GM12878 (cell line): ENCODE data around the gene KRTAP26-1. TPM values are rescaled to one million over a fixed set of nuclear protein-coding genes. Genes with fewer than 3 reads are reported as not detected.

Source experiments
- ATAC-seq: fragments of 200-7000 bp; cut with Tn5 transposase; 3 replicates; pipeline ENCODE4 v1.9.1; 2020; ENCODE audit warnings: mild to moderate bottlenecking, moderate library complexity
- BruUV-seq: library from RNA; stranded (reverse); fragments of 400-500 nt; replicated peaks from 2 replicates; lab custom pipeline; 2021; lab: Mats Ljungman, UMichigan
- CTCF ChIA-PET: fragments of 300-600 bp; sonication (Branson Sonifier 250); formaldehyde crosslinking; extraction: SDS; loops from one replicate; lab custom pipeline; 2021; ENCODE audit warnings: inconsistent platforms; lab: Yijun Ruan, JAX
- POLR2A ChIA-PET: fragments of 350-600 bp; formaldehyde crosslinking; extraction: SDS; loops from one replicate; lab custom pipeline; 2021; ENCODE audit warnings: inconsistent platforms; lab: Charles Lee
- RAD21 ChIA-PET: fragments of 300-600 bp; sonication (Branson Sonifier 250); formaldehyde crosslinking; loops from one replicate; lab custom pipeline; 2023; ENCODE audit warnings: antibody characterized with exemption; ENCODE audit not compliant: unreplicated experiment; lab: Charles Lee
- SMC1A ChIA-PET: fragments of 300-600 bp; sonication (Branson Sonifier 250); formaldehyde crosslinking; loops from one replicate; lab custom pipeline; 2023; ENCODE audit not compliant: unreplicated experiment, uncharacterized antibody; lab: Charles Lee
- DNase-seq: peaks from one replicate; pipeline ENCODE4 v3.0.0-alpha.2; 2011; ENCODE audit warnings: low read depth, low spot score
- FAIRE-seq: peaks from 3 replicates; lab custom pipeline; 2011; peaks lifted over from hg19 to GRCh38; lab: Jason Lieb, UNC
- H2AFZ ChIP-seq: 2 replicates; pipeline ENCODE4 v1.6.0; 2011; ENCODE audit warnings: low read depth, low read length, control low read depth; ENCODE audit not compliant: control insufficient read depth
- H3K27ac ChIP-seq: 2 replicates; pipeline ENCODE4 v1.5.1; 2011; ENCODE audit warnings: control low read depth; ENCODE audit not compliant: control insufficient read depth, insufficient read depth
- H3K27me3 ChIP-seq, 2 experiments: replicated peaks in 1 of 2; 2 replicates each; pipeline versions ENCODE4 v1.6.0 to v1.6.1; 2011; ENCODE audit warnings: low read length in 1 of 2; ENCODE audit not compliant: control insufficient read depth in 2 of 2, insufficient read depth in 2 of 2
- H3K36me3 ChIP-seq, 2 experiments: 2 replicates each; pipeline ENCODE4 v1.5.1; 2011; ENCODE audit warnings: low read length in 1 of 2; ENCODE audit not compliant: control insufficient read depth in 2 of 2, insufficient read depth in 2 of 2
- H3K4me1 ChIP-seq: 2 replicates; pipeline ENCODE4 v1.6.1; 2011; ENCODE audit warnings: mild to moderate bottlenecking, low read length, moderate library complexity, mixed read lengths; ENCODE audit not compliant: control insufficient read depth, insufficient read depth
- H3K4me2 ChIP-seq: 2 replicates; pipeline ENCODE4 v1.6.0; 2011; ENCODE audit warnings: control low read depth; ENCODE audit not compliant: control insufficient read depth, insufficient read depth
- H3K4me3 ChIP-seq: fragments of 200-600 bp; sonication (generic); 2 replicates; pipeline ENCODE4 v1.5.1; 2016
- H3K79me2 ChIP-seq: 2 replicates; pipeline ENCODE4 v1.6.0; 2011; ENCODE audit warnings: low read length; ENCODE audit not compliant: control insufficient read depth, insufficient read depth
- H3K9ac ChIP-seq: 2 replicates; pipeline ENCODE4 v1.8.0; 2011; ENCODE audit warnings: low read length, control low read depth, mixed read lengths; ENCODE audit not compliant: control insufficient read depth, insufficient read depth
- H3K9me3 ChIP-seq: replicated peaks from 3 replicates; pipeline ENCODE4 v1.5.1; 2011; ENCODE audit warnings: mild to moderate bottlenecking, low read length; ENCODE audit not compliant: control insufficient read depth, insufficient read depth
- H4K20me1 ChIP-seq: 2 replicates; pipeline ENCODE4 v1.6.0; 2011; ENCODE audit not compliant: control insufficient read depth, insufficient read depth
- ATF7 ChIP-seq: fragments of 450-650 bp; IDR thresholded peaks from 2 replicates; pipeline ENCODE4 v1.6.1; 2016; ENCODE audit warnings: low read depth, mild to moderate bottlenecking
- ELK1 ChIP-seq: IDR thresholded peaks from 2 replicates; pipeline ENCODE4 v1.6.1; 2012; ENCODE audit warnings: low read depth, low read length, improper control_type of control experiment
- HDGF ChIP-seq: fragments of 450-650 bp; IDR thresholded peaks from 2 replicates; pipeline ENCODE4 v1.6.1; 2016; ENCODE audit warnings: antibody characterized with exemption
- MEF2A ChIP-seq: IDR thresholded peaks from 2 replicates; pipeline ENCODE4 v1.6.1; 2011; ENCODE audit warnings: low read depth, mild to moderate bottlenecking, low read length, moderate library complexity; ENCODE audit not compliant: insufficient read depth
- NBN ChIP-seq: fragments of 450-650 bp; IDR thresholded peaks from 2 replicates; pipeline ENCODE4 v1.6.1; 2016
- NR2C1 ChIP-seq: fragments of 450-650 bp; IDR thresholded peaks from 2 replicates; pipeline ENCODE4 v1.6.1; 2017; ENCODE audit warnings: antibody characterized with exemption, mild to moderate bottlenecking, moderate library complexity
- NRF1 ChIP-seq: conservative IDR thresholded peaks from 2 replicates; pipeline ENCODE4 v1.6.1; 2011; ENCODE audit warnings: mild to moderate bottlenecking, low read depth, low read length, improper control_type of control experiment
- RFX5 ChIP-seq: IDR thresholded peaks from 2 replicates; pipeline ENCODE4 v1.6.1; 2011; ENCODE audit warnings: low read depth, low read length, improper control_type of control experiment
- SMAD1 ChIP-seq: fragments of 450-650 bp; IDR thresholded peaks from 2 replicates; pipeline ENCODE4 v1.6.1; 2018; ENCODE audit warnings: mild to moderate bottlenecking, low read depth; ENCODE audit not compliant: partially characterized antibody
- SMAD5 ChIP-seq: IDR thresholded peaks from 2 replicates; pipeline ENCODE4 v1.6.1; 2016; ENCODE audit warnings: antibody characterized with exemption, low read depth
- ZNF207 ChIP-seq: fragments of 450-650 bp; IDR thresholded peaks from 2 replicates; pipeline ENCODE4 v1.6.1; 2014; ENCODE audit warnings: antibody characterized with exemption, mild to moderate bottlenecking, borderline replicate concordance
- ZNF592 ChIP-seq: fragments of 450-650 bp; IDR thresholded peaks from 2 replicates; pipeline ENCODE4 v1.6.1; 2017; ENCODE audit warnings: mild to moderate bottlenecking, moderate library complexity
- ZNF622 ChIP-seq: fragments of 450-650 bp; IDR thresholded peaks from 2 replicates; pipeline ENCODE4 v1.6.1; 2017; ENCODE audit warnings: mild to moderate bottlenecking, inconsistent platforms
- WGBS: methylation state at CpG from one replicate; pipeline ENCODE4 v1.1.6; 2016; ENCODE audit warnings: low lambda C conversion rate; ENCODE audit not compliant: insufficient replicate concordance, insufficient coverage; ENCODE audit errors: missing lambda C conversion rate; 5-methylcytosine and 5-hydroxymethylcytosine counted together
- in situ Hi-C: fragments of 300-500 bp; cut with MboI; formaldehyde crosslinking; loops from 9 replicates; pipeline ENCODE4 v1.14.3; 2018; ENCODE audit warnings: mixed read lengths
- intact Hi-C: fragments of 100-400 bp; cut with micrococcal nuclease; formaldehyde crosslinking; loops from one replicate; pipeline ENCODE4 v1.14.2; 2022; ENCODE audit not compliant: unreplicated experiment
- polyA plus RNA-seq, 11 experiments: library from polyadenylated mRNA; depleted of rRNA in 4 of 11; unstranded in 6 of 11; stranded (reverse) in 5 of 11; fragments of >200 nt; fragmentation: Nextera tagmentation in 4 of 11; fragmentation: Illumina TruSeq in 1 of 11; extraction: Ambion mirVana in 4 of 11; extraction: Trizol in 1 of 11; gene quantifications; 1 replicate in 1 of 11; 2 replicates in 10 of 11; pipeline versions ENCODE4 v1.2.1 to v1.2.3, GENCODE V29; 2011 to 2016; ENCODE audit warnings: inconsistent platforms in 2 of 11, missing spikeins in 2 of 11, low read depth in 1 of 11
- total RNA-seq, 4 experiments: library from RNA; depleted of rRNA in 3 of 4; stranded (reverse); fragments of >200 nt in 3 of 4; fragmentation: Illumina TruSeq in 1 of 4; extraction: Trizol in 1 of 4; gene quantifications; 2 replicates each; pipeline versions ENCODE4 v1.2.1 to v1.2.3, GENCODE V29; 2013 to 2021

KRTAP26-1 gene
- total and polyA plus RNA-seq, 10 of the 15 experiments (the other 5 are each of a cell fraction or from before 2014, with no cell fraction given): not detected

GRCh38 chr21:30351534-30351933, 31.4 kb upstream of the KRTAP26-1 start:
- RAD21 ChIA-PET: no interaction called here
- Histone ChIP-seq H3K4me1 (no peaks in the 10 kb centered on the region), H3K79me2 (no peaks in the 10 kb centered on the region), H2AFZ (no peak overlapping the region), H3K4me2 (no peak overlapping the region), H3K4me3 (no peak overlapping the region), H3K27me3 (no peaks in the 10 kb centered on the region), H3K36me3 (no peaks in the 10 kb centered on the region), H4K20me1 (no peaks in the 10 kb centered on the region), H3K9me3 (no peaks in the 10 kb centered on the region), H3K27ac (no peak overlapping the region), H3K9ac (no peak overlapping the region)
- FAIRE-seq (no peak), ATAC-seq (no peak), DNase-seq (no peak)
- POLR2A ChIA-PET: no interaction called here
- CTCF ChIA-PET: no interaction called here
- intact Hi-C loops: no loop called here
- TF ChIP-seq ELK1 (no peak), ZNF592 (no peak), NRF1 (no peak), ZNF622 (no peak), ATF7 (no peak), ZNF207 (no peak), RFX5 (no peak), SMAD5 (no peak), NBN (no peak), MEF2A (no peak), NR2C1 (no peak), SMAD1 (no peak), HDGF (no peak)
- BruUV-seq: no TSS peak
- 53% methylated on average over 1 of the region's 1 CpG for WGBS
- SMC1A ChIA-PET: no interaction called here
- in situ Hi-C loops: no loop called here
